ENCODE data around the gene DLG2. TPM values are rescaled to one million over a fixed set of nuclear protein-coding genes. Genes with fewer than 3 reads are reported as not detected.

DLG2 gene
- total RNA-seq, 4 donors from 2014 or later, result 6.5 to 14.6 (median 7.2) TPM

DNA sequence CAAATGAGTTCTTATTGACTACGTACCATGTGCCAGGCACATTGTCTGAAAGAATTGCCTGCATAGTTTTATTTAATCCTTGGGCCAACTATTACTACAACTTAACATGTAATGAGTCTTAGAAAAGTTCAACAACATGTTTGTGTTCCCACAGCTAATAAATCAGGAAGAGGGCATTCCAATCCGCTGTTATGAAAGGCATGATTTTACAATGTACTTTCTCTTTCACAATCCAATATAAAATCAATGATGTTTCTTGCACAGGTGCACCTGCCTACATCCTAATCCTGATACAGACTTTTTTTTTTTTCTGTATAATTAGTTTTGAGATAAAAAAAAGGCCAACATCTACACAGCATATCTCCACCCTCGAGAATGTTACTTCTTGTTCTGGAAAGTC is 1612.6 kb downstream of the DLG2 start:
- no peak for DNase-seq (ENCODE audit: low spot score in 2 of 2)
- H3K4me1 ChIP-seq, result peaks cover 0 to 29% (median 0%) of the 10 kb centered on the region in 4 donors
- H3K36me3 ChIP-seq, result no peaks in the 10 kb centered on the region
- no peaks in the 10 kb centered on the region for H3K9me3 ChIP-seq
- no peaks in the 10 kb centered on the region for H3K27me3 ChIP-seq
- WGBS, 2 donors, result 82 to 88% methylated on average over 3 of the region's 3 CpGs
- H3K27ac ChIP-seq, result no peak overlapping the region
- H3K4me3 ChIP-seq, result no peak overlapping the region
- TF ChIP-seq, protein P1, sequence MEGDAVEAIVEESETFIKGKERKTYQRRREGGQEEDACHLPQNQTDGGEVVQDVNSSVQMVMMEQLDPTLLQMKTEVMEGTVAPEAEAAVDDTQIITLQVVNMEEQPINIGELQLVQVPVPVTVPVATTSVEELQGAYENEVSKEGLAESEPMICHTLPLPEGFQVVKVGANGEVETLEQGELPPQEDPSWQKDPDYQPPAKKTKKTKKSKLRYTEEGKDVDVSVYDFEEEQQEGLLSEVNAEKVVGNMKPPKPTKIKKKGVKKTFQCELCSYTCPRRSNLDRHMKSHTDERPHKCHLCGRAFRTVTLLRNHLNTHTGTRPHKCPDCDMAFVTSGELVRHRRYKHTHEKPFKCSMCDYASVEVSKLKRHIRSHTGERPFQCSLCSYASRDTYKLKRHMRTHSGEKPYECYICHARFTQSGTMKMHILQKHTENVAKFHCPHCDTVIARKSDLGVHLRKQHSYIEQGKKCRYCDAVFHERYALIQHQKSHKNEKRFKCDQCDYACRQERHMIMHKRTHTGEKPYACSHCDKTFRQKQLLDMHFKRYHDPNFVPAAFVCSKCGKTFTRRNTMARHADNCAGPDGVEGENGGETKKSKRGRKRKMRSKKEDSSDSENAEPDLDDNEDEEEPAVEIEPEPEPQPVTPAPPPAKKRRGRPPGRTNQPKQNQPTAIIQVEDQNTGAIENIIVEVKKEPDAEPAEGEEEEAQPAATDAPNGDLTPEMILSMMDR (IDR thresholded peaks at IDR 0.05), result no peak
- no peak for TF ChIP-seq POLR2A (IDR thresholded peaks at IDR 0.05)
- no peak for TF ChIP-seq EP300 (IDR thresholded peaks at IDR 0.05)

DNA sequence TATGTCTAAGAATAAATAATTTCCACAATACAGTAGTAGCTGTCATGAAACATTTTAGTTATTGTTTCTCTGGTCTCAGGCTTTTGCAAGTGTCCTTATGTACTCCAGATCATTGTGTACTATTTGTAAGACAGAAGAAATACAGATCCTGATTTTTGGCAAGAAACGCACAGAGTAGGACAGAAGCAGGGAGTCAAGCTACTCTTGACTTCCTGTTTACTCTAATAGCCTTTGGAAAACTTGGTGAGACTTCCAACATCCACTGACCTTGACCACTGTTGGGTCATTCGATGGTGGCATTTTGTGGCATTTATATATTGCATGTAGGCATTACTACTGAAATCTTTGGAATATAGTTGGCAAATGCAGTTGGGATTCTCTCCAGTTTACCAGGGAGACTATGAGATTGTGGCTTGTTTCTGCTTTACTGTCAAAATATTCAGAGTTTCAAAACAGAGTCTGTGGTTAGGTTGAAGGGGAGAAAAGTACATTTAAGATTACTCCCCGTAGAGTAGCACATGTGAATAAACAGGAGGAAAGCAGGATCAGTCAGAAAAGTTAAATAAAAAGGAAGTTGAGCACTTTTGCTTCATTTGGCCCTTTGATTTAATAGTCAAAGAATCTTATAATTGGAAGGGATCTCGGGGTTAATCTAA is 1614.8 kb downstream of the DLG2 start:
- no peaks in the 10 kb centered on the region for H3K9me3 ChIP-seq
- no peak for DNase-seq (ENCODE audit: low spot score in 2 of 2)
- H3K4me3 ChIP-seq, result no peak overlapping the region
- H3K27ac ChIP-seq, result peak overlapping the region in 2 of 4 donors; percentile 26 to 68
- H3K36me3 ChIP-seq, result no peaks in the 10 kb centered on the region
- peaks cover 0 to 26% (median 0%) of the 10 kb centered on the region in 4 donors for H3K4me1 ChIP-seq
- WGBS, 2 donors, result 43 to 44% methylated on average over 4 of the region's 4 CpGs
- H3K27me3 ChIP-seq, result no peaks in the 10 kb centered on the region
- TF ChIP-seq, protein P1 (IDR thresholded peaks at IDR 0.05), result no peak
- TF ChIP-seq EP300 (IDR thresholded peaks at IDR 0.05) (peak in 1 of 2 donors; percentile 46), POLR2A (IDR thresholded peaks at IDR 0.05) (no peak)

DNA sequence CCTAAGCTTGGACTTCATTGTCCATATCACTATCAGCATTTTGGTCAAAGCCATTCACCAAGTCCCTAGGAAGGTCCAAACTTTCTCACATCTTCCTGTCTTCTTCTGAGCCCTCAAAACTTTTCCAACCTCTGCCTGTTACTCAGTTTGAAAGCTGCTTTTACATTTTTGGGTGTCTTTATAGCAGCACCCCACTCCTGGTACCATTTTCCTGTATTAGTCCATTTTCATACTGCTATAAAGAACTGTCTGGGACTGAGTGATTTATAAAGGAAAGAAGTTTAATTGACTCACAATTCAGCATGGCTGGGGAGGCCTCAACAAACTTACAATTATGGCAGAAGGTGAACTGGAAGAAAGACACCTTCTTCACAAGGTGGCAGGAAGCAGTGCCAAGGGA is 1624.0 kb downstream of the DLG2 start:
- H3K27ac ChIP-seq, result no peak overlapping the region
- H3K9me3 ChIP-seq, result peaks cover 0 to 62% (median 16%) of the 10 kb centered on the region in 4 donors
- peaks cover 0 to 4% (median 0%) of the 10 kb centered on the region in 3 donors for H3K36me3 ChIP-seq
- no peaks in the 10 kb centered on the region for H3K27me3 ChIP-seq
- no peak for DNase-seq (ENCODE audit: low spot score in 2 of 2)
- no peak overlapping the region for H3K4me3 ChIP-seq
- no peaks in the 10 kb centered on the region for H3K4me1 ChIP-seq
- TF ChIP-seq, protein P1 (IDR thresholded peaks at IDR 0.05), result no peak
- TF ChIP-seq EP300 (IDR thresholded peaks at IDR 0.05) (no peak), POLR2A (IDR thresholded peaks at IDR 0.05) (no peak)

DNA sequence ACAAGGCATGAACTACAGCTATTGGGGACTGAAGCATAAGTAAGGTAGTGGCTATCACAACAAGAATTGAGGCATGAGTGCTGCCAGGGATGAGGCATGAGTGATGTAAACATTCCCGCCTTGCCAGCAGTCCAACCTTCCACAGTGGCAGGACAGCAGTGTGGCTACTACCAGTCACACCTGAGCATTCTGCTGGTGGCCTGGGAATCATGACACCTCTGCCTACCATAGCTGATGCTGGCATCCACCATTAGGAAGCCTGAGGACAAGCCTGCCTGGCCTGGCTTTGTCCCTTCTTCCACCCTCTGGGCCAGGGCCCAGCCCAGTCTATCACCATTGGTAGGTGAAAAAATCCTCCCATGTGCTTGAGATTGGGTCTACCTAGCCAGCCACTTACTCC is 1628.2 kb downstream of the DLG2 start:
- 100% methylated on average over 1 of the region's 1 CpG for WGBS, 2 donors
- TF ChIP-seq POLR2A (IDR thresholded peaks at IDR 0.05) (no peak), EP300 (IDR thresholded peaks at IDR 0.05) (no peak)
- TF ChIP-seq, protein P1 (IDR thresholded peaks at IDR 0.05), result no peak
- peaks cover 0 to 54% (median 16%) of the 10 kb centered on the region in 4 donors for H3K9me3 ChIP-seq
- H3K27me3 ChIP-seq, result no peaks in the 10 kb centered on the region
- no peak overlapping the region for H3K4me3 ChIP-seq
- no peak overlapping the region for H3K27ac ChIP-seq
- no peaks in the 10 kb centered on the region for H3K4me1 ChIP-seq
- no peak for DNase-seq (ENCODE audit: low spot score in 2 of 2)
- H3K36me3 ChIP-seq, result peaks cover 0 to 4% (median 0%) of the 10 kb centered on the region in 3 donors

DNA sequence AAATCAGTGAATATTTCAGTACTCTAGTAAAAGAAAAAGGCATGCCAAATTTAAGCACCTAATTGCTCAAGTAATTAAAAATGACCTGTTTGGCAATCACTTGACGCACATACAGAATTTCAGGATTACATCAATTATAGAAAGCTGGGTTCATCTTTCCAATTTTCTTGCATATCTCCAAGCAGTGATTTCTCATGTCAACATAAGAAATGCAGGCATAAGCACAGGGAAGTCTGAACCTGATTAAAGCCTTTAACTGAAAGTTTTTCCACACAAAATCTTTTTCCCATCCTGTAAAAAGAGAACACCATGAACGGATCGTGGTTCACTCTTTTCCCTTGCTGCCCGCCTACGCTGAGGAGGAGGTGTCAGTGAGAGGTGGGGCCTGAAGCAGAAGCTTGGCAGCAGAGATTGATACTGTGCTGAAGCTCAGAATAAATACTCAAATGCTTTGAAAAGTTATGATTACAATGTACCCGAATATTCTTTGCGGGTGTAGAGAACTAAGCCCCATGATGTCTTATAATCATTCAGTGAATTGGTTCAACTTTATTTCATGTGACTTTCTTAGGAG is 1636.9 kb downstream of the DLG2 start:
- TF ChIP-seq EP300 (IDR thresholded peaks at IDR 0.05) (no peak), POLR2A (IDR thresholded peaks at IDR 0.05) (no peak)
- TF ChIP-seq, protein P1 (IDR thresholded peaks at IDR 0.05), result no peak
- Histone ChIP-seq H3K4me1 (no peaks in the 10 kb centered on the region), H3K36me3 (no peaks in the 10 kb centered on the region), H3K27ac (peak overlapping the region in 1 of 4 donors; percentile 6), H3K9me3 (no peaks in the 10 kb centered on the region), H3K4me3 (no peak overlapping the region), H3K27me3 (no peaks in the 10 kb centered on the region)
- 41% methylated on average over 7 of the region's 7 CpGs for WGBS, 2 donors
- peak in 1 of 2 donors; percentile 23 for DNase-seq (ENCODE audit: low spot score in 2 of 2)

Data from tibial nerve (tissue), 4 donors.